ENCODE measurements around the gene KCTD13.
"Not testable (repeated sequence)": the region's sequence is repeated elsewhere in the genome, so short reads cannot be mapped to it uniquely, and the experiment has no call there.

KCTD13 gene

GRCh38 chr16:29878172-29878571 lies 47.9 kb downstream of the KCTD13 start:
- TF ChIP-seq CTCF (conservative IDR thresholded peaks at IDR 0.05): no peak
- no peak overlapping the region for H3K27ac ChIP-seq

GRCh38 chr16:29877266-29877961 lies 48.6 kb downstream of the KCTD13 start:
- TF ChIP-seq CTCF (conservative IDR thresholded peaks at IDR 0.05): no peak
- no peak overlapping the region for H3K27ac ChIP-seq

- TF ChIP-seq CTCF (conservative IDR thresholded peaks at IDR 0.05): no peak
- H3K27ac ChIP-seq: no peak overlapping the region
These were observed 49.3 kb downstream of the KCTD13 start for GRCh38 chr16:29876594-29877249.

GRCh38 chr16:29876217-29876593 lies 49.8 kb downstream of the KCTD13 start:
- TF ChIP-seq CTCF (conservative IDR thresholded peaks at IDR 0.05): no peak
- H3K27ac ChIP-seq: no peak overlapping the region

GRCh38 chr16:29875206-29875605 lies 50.8 kb downstream of the KCTD13 start:
- H3K27ac ChIP-seq: no peak overlapping the region
- TF ChIP-seq CTCF (conservative IDR thresholded peaks at IDR 0.05): no peak

GRCh38 chr16:29873319-29873718 lies 52.7 kb downstream of the KCTD13 start:
- no peak for TF ChIP-seq CTCF (conservative IDR thresholded peaks at IDR 0.05)
- H3K27ac ChIP-seq: no peak overlapping the region

GRCh38 chr16:29871822-29872546 lies 54.0 kb downstream of the KCTD13 start:
- no peak for TF ChIP-seq CTCF (conservative IDR thresholded peaks at IDR 0.05)

GRCh38 chr16:29869067-29869466 lies 57.0 kb downstream of the KCTD13 start:
- H3K27ac ChIP-seq: not testable (repeated sequence)

More at GRCh38 chr16:29871822-29872546, 54.0 kb downstream of the KCTD13 start:
- H3K27ac ChIP-seq: no peak overlapping the region
